A549 (cell line): ENCODE data around the gene NKAIN4. TPM values are rescaled to one million over a fixed set of nuclear protein-coding genes. Genes with fewer than 3 reads are reported as not detected.

Experiments used
- ATAC-seq, 2 experiments: fragments of 200-7000 bp in 1 of 2; fragments of >200 bp in 1 of 2; cut with Nextera tagmentation in 1 of 2; cut with Tn5 transposase in 1 of 2; 3 replicates each; pipeline versions ENCODE4 v1.8.0 to v1.9.1; 2018 to 2020; ENCODE audit warnings: mild to moderate bottlenecking in 1 of 2, moderate library complexity in 1 of 2
- CTCF ChIA-PET: fragments of 300-600 bp; sonication (Branson Sonifier 250); formaldehyde crosslinking; extraction: SDS; loops from one replicate; lab custom pipeline; 2021; ENCODE audit warnings: antibody characterized with exemption, inconsistent platforms; lab: Yijun Ruan, JAX
- POLR2A ChIA-PET: fragments of 350-600 bp; formaldehyde crosslinking; extraction: SDS; loops from one replicate; lab custom pipeline; 2021; ENCODE audit warnings: antibody characterized with exemption, inconsistent platforms; lab: Yijun Ruan, JAX
- DNase-seq, 2 experiments: peaks; one replicate each; pipeline versions ENCODE4 v3.0.0 to v3.0.0-alpha.2; 2011 to 2016; ENCODE audit warnings: low read depth in 1 of 2, low spot score in 1 of 2
- FAIRE-seq: peaks from 2 replicates; lab custom pipeline; 2011; peaks lifted over from hg19 to GRCh38; lab: Jason Lieb, UNC
- H3K27ac ChIP-seq, 2 experiments: fragments of >200 bp; sonication (Bioruptor Twin); formaldehyde crosslinking; 3 replicates each; pipeline ENCODE4 v1.5.1; 2016 to 2017
- H3K4me1 ChIP-seq: fragments of >200 bp; sonication (Bioruptor Twin); formaldehyde crosslinking; 3 replicates; pipeline ENCODE4 v1.6.1; 2016
- H3K4me2 ChIP-seq: fragments of >200 bp; sonication (Bioruptor Twin); formaldehyde crosslinking; 3 replicates; pipeline ENCODE4 v1.6.1; 2016
- H3K4me3 ChIP-seq: fragments of >200 bp; sonication (Bioruptor Twin); formaldehyde crosslinking; 3 replicates; pipeline ENCODE4 v1.5.1; 2016
- H3K9me3 ChIP-seq: fragments of >200 bp; sonication (Bioruptor Twin); formaldehyde crosslinking; 3 replicates; pipeline ENCODE4 v1.6.1; 2016
- BHLHE40 ChIP-seq: IDR thresholded peaks from 2 replicates; pipeline ENCODE4 v1.6.1; 2012; ENCODE audit warnings: low read depth, low read length, inconsistent platforms
- CTCF ChIP-seq: fragments of >200 bp; sonication (Bioruptor Twin); formaldehyde crosslinking; IDR thresholded peaks from 3 replicates; pipeline ENCODE4 v1.5.1; 2016
- E2F6 ChIP-seq: IDR thresholded peaks from 2 replicates; pipeline ENCODE4 v1.6.1; 2012; ENCODE audit warnings: low read depth, borderline replicate concordance
- ELK1 ChIP-seq: fragments of 150-350 bp; IDR thresholded peaks from 2 replicates; pipeline ENCODE4 v1.6.1; 2014; ENCODE audit warnings: low read depth, mild to moderate bottlenecking, low read length
- EP300 ChIP-seq, 2 experiments: fragments of >200 bp; sonication (Bioruptor Twin); formaldehyde crosslinking; IDR thresholded peaks; 2 replicates in 1 of 2; 3 replicates in 1 of 2; pipeline ENCODE4 v1.6.1; 2016 to 2017
- FOXS1 ChIP-seq: fragments of 250-450 bp; sonication (Bioruptor Pico); IDR thresholded peaks from 2 replicates; pipeline ENCODE4 v1.5.0; 2020; ENCODE audit warnings: mild to moderate bottlenecking, moderate library complexity
- HOXA7 ChIP-seq: fragments of 250-450 bp; sonication (Bioruptor Pico); IDR thresholded peaks from 2 replicates; pipeline ENCODE4 v1.5.0; 2020; ENCODE audit warnings: mild to moderate bottlenecking, moderate library complexity
- HOXB5 ChIP-seq: fragments of 250-450 bp; sonication (Bioruptor Pico); IDR thresholded peaks from 2 replicates; pipeline ENCODE4 v1.5.0; 2020; ENCODE audit warnings: mild to moderate bottlenecking, moderate library complexity
- JUNB ChIP-seq: fragments of >200 bp; sonication (Bioruptor Twin); formaldehyde crosslinking; IDR thresholded peaks from 2 replicates; pipeline ENCODE4 v1.6.1; 2016
- MAZ ChIP-seq: fragments of 150-350 bp; IDR thresholded peaks from 2 replicates; pipeline ENCODE4 v1.6.1; 2014; ENCODE audit warnings: antibody characterized with exemption, low read depth, low read length, borderline replicate concordance
- MYC ChIP-seq: IDR thresholded peaks from 2 replicates; pipeline ENCODE4 v1.6.1; 2012; ENCODE audit warnings: mild to moderate bottlenecking, inconsistent platforms, low read length, improper control_type of control experiment, borderline replicate concordance
- RCOR1 ChIP-seq: fragments of 150-350 bp; IDR thresholded peaks from 2 replicates; pipeline ENCODE4 v1.6.1; 2014; ENCODE audit warnings: antibody characterized with exemption, low read length, low read depth
- SMC3 ChIP-seq: fragments of >200 bp; sonication (Bioruptor Twin); formaldehyde crosslinking; IDR thresholded peaks from 3 replicates; pipeline ENCODE4 v1.6.1; 2018; ENCODE audit warnings: inconsistent platforms
- ZC3H11A ChIP-seq: fragments of 450-650 bp; IDR thresholded peaks from 2 replicates; pipeline ENCODE4 v1.6.1; 2014; ENCODE audit warnings: antibody characterized with exemption, mild to moderate bottlenecking
- WGBS: methylation state at CpG from one replicate; pipeline ENCODE4 v1.1.6; 2017; ENCODE audit errors: missing lambda C conversion rate; 5-methylcytosine and 5-hydroxymethylcytosine counted together
- polyA plus RNA-seq, 4 experiments: library from polyadenylated mRNA; depleted of rRNA in 3 of 4; stranded (reverse); fragments of >200 nt; fragmentation: RNase III in 1 of 4; extraction: RNeasy Plus Mini Kit Qiagen cat#74134 plus additional on column Dnase treatment in 1 of 4; gene quantifications; 2 replicates in 3 of 4; 3 replicates in 1 of 4; pipeline ENCODE4 v1.2.3, GENCODE V29; 2011 to 2017
- TF ChIP-seq, protein P1 (sequence below): fragments of >200 bp; sonication (Bioruptor Twin); formaldehyde crosslinking; IDR thresholded peaks from 2 replicates; pipeline ENCODE4 v1.6.1; 2016
- TF ChIP-seq, protein P2 (sequence below): fragments of 250-450 bp; sonication (Bioruptor Pico); IDR thresholded peaks from 2 replicates; pipeline ENCODE4 v1.5.0; 2021; ENCODE audit warnings: mild to moderate bottlenecking, moderate library complexity, borderline replicate concordance

Gene NKAIN4
- polyA plus RNA-seq, 2 of the 4 experiments (the other 2 are of a cell fraction), result 5.8 to 9.7 TPM

GRCh38 chr20:63265891-63266515 lies 11.7 kb upstream of the NKAIN4 start (continued):
- no peak for TF ChIP-seq CTCF
- TF ChIP-seq BHLHE40, result no peak
- TF ChIP-seq MAZ, result no peak
- TF ChIP-seq, all 56 proteins: peak for 0

DNA sequence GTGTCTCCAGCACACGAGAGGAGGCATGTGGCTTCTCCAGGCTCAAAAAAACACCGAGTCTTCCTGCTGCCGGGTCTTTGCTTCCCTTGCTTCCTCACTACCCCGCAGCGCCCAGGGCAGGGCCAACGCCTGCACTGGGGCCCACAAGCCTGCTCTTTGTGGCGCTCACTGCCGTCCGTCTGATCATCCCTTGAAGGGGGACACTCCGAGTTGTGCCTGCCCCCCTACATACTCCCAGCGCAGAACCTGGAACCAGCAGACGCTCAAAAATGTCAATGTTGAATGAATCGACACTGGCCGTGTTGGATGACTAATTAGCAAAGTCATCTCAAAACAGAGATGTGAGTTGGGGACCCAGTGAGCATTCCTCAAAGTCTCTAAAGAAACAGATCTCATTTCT lies 10.3 kb upstream of the NKAIN4 start:
- Histone ChIP-seq H3K27ac (0 out of 6 replicates have a peak overlapping the region, but pooled peaks of 1 of the 2 experiments have one; percentile 36), H3K4me2 (no peak overlapping the region), H3K4me3 (no peak overlapping the region), H3K9me3 (no peaks in the 10 kb centered on the region), H3K4me1 (peaks cover 12% of the 10 kb centered on the region; the same call in 1 of the 3 replicates)
- TF ChIP-seq, protein P1, sequence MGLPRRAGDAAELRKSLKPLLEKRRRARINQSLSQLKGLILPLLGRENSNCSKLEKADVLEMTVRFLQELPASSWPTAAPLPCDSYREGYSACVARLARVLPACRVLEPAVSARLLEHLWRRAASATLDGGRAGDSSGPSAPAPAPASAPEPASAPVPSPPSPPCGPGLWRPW, result no peak
- TF ChIP-seq JUNB, result no peak
- no peak for TF ChIP-seq E2F6
- no peak for TF ChIP-seq CTCF
- TF ChIP-seq, protein P2, sequence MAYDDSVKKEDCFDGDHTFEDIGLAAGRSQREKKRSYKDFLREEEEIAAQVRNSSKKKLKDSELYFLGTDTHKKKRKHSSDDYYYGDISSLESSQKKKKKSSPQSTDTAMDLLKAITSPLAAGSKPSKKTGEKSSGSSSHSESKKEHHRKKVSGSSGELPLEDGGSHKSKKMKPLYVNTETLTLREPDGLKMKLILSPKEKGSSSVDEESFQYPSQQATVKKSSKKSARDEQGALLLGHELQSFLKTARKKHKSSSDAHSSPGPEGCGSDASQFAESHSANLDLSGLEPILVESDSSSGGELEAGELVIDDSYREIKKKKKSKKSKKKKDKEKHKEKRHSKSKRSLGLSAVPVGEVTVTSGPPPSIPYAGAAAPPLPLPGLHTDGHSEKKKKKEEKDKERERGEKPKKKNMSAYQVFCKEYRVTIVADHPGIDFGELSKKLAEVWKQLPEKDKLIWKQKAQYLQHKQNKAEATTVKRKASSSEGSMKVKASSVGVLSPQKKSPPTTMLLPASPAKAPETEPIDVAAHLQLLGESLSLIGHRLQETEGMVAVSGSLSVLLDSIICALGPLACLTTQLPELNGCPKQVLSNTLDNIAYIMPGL, result no peak
- no peak for TF ChIP-seq EP300 (IDR thresholded peaks at IDR 0.05)
- no peak for TF ChIP-seq ELK1
- TF ChIP-seq HOXB5 (CRISPR knock-in tag), result no peak
- no peak for TF ChIP-seq HOXA7 (CRISPR knock-in tag)
- no peak for TF ChIP-seq MYC
- no peak for TF ChIP-seq ZC3H11A
- no peak for TF ChIP-seq FOXS1 (CRISPR knock-in tag)
- no peak for TF ChIP-seq SMC3
- TF ChIP-seq RCOR1, result no peak
- ATAC-seq, result no peak
- ChIA-PET POLR2A (no interaction called here), CTCF (interaction anchor here (1.1 to 3.7 kb wide), 2 partner anchors 41 to 44 kb away, joined by 3 to 22 read pairs; no protein-coding TSS in a partner anchor)
- WGBS, result 56% methylated on average over 14 of the region's 14 CpGs
- FAIRE-seq, result no peak
- no peak for DNase-seq
